Measurements from ENCODE around the gene CIROP. TPM values are rescaled to one million over a fixed set of nuclear protein-coding genes. Genes with fewer than 3 reads are reported as not detected.

The CIROP gene
- total and polyA plus RNA-seq, 9 of the 15 experiments (the other 6 are each of a cell fraction or from before 2014, with no cell fraction given): not detected

DNA sequence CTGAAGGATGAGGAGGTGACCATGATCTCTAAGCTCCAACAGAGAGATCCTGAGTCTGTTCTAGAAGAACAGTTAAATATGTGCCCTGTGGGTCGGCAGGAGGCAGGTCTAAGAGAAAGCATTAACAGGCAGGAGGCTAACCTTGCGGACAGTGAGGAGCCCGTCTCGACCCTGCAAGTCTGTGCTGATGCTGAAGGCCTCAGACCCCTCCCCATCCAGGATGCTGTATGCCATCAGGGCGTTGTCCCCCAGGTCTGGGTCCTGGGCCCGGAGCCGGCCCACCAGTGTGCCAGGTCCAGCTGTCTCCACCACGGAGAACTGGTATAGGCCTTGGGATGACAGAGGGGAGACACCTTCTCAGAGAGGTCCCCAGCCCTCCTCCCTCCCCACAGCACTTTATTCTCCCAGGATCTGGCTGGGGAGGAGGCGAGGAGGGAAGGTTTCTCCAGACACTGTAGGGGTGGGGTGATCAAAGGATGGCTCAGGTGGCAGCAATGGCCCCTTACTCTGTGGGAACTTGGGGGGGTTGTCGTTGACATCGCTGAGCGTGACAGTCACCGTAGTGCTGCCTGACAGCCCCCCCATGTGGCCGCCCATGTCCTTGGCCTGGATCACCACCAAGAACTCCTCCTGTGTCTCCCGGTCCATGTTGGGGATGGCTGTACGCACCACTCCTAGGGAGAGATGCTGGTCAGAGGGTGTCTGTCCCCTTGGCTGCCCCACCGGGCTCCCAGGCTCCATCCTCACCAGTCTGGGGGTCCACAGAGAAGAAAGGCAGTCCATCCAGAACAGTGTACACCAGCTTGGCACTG, 50.6 kb downstream of the CIROP start (continued):
- TF ChIP-seq IRF2 (CRISPR knock-in tag; IDR thresholded peaks at IDR 0.05): no peak
- TF ChIP-seq RAD21 (CRISPR knock-in tag; conservative IDR thresholded peaks at IDR 0.05 in 1 of 2, IDR thresholded peaks at IDR 0.05 in 1 of 2): peak; percentile 65 to 90

DNA sequence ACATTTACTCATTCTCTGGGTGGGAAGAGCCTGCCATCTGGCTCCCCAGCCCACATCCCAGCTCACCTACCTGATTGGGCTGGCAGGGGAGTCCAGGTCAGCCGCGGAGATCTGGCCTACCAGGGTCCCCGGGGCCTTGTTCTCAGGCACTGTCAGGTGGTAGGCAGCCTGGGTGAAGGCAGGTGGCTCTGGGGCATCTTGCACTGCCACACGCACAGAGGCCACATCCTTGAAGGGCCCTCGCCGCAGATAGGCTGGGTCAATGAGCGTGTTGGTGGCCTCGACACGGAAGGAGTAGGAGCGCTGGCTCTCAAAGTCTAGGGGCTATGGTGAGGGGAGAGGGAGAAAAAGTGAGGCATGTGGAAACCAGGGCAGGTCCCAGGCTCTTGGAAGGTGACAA, 51.4 kb downstream of the CIROP start:
- H3K4me3 ChIP-seq: no peak overlapping the region
- peaks cover 11 to 46% of the 10 kb centered on the region in 2 experiments for H3K4me1 ChIP-seq (replicated peaks in 1 of 2; ENCODE audit: control insufficient read depth in 2 of 2, insufficient read depth in 2 of 2, low read length in 2 of 2)
- POLR2A ChIA-PET: interaction anchor here (1.7 kb wide), 1 partner anchor 47 kb away, joined by 9 read pairs; no protein-coding TSS in a partner anchor
- peaks cover 5% of the 10 kb centered on the region; the same call in 1 of the 3 replicates for H3K36me3 ChIP-seq (ENCODE audit: control insufficient read depth, insufficient read depth, low read length)
- intact Hi-C loops (cut with micrococcal nuclease) (no loop called here), in situ Hi-C loops (cut with MboI) (loop anchor here (5.0 kb wide), 1 partner anchor 76 kb away; no protein-coding TSS in a partner anchor)
- no peaks in the 10 kb centered on the region for H3K9me1 ChIP-seq (ENCODE audit: control insufficient read depth, insufficient read depth, low read length)
- no peaks in the 10 kb centered on the region for H3K9me3 ChIP-seq (replicated peaks; ENCODE audit: control insufficient read depth, insufficient read depth, low read depth, low read length)
- H3K9ac ChIP-seq (ENCODE audit: insufficient read depth in 1 of 2, low read depth in 2 of 2, low read length in 2 of 2): peak overlapping the region in 1 of 2 experiments; percentile 46; a peak in 1 of 4 replicates
- H3K79me2 ChIP-seq (ENCODE audit: control insufficient read depth, insufficient read depth, low read length): no peaks in the 10 kb centered on the region; the same call in 2 of the 3 replicates
- CTCF ChIA-PET (ENCODE audit: low intra/inter-chr PET ratio): interaction anchor here (0.9 to 9.2 kb wide), 3 partner anchors 58 to 70 kb away, joined by 3 to 141 read pairs (median 45); no protein-coding TSS in a partner anchor
- H2AFZ ChIP-seq (ENCODE audit: low read depth, low read length): no peak overlapping the region
- no peaks in the 10 kb centered on the region for H3K27me3 ChIP-seq (ENCODE audit: control insufficient read depth in 2 of 2, insufficient read depth in 2 of 2, low read length in 2 of 2)
- H3K4me2 ChIP-seq (ENCODE audit: insufficient read depth, low read length): no peak overlapping the region
- no peak overlapping the region for H3K27ac ChIP-seq (ENCODE audit: extremely low read depth, low read depth, low read length)
- no peak for ATAC-seq
- WGBS (ENCODE audit: insufficient coverage, low coverage, missing lambda C conversion rate): 88% methylated on average over 8 of the region's 10 CpGs
- FAIRE-seq: no peak
- BruUV-seq (replicated peaks): no TSS peak
- DNase-seq (ENCODE audit: extremely low read depth in 1 of 4, low spot score in 3 of 4): no peak
- H4K20me1 ChIP-seq (replicated peaks; ENCODE audit: control insufficient read depth, insufficient read depth, low read length): 0 out of 2 replicates have a peak, but pooled peaks cover 2% of the 10 kb centered on the region
- TF ChIP-seq HEY1 (CRISPR knock-in tag; IDR thresholded peaks at IDR 0.05; ENCODE audit: borderline replicate concordance) (no peak), CREBBP (IDR thresholded peaks at IDR 0.05; ENCODE audit: low read depth, low read length) (no peak), ZNF217 (CRISPR knock-in tag; IDR thresholded peaks at IDR 0.05) (no peak), DPF2 (IDR thresholded peaks at IDR 0.05) (no peak), HSF4 (CRISPR knock-in tag; IDR thresholded peaks at IDR 0.05; ENCODE audit: borderline replicate concordance) (no peak), ESRRB (CRISPR knock-in tag; IDR thresholded peaks at IDR 0.05; ENCODE audit: borderline replicate concordance) (no peak), ARID1B (IDR thresholded peaks at IDR 0.05) (no peak), GATA2 (CRISPR knock-in tag; IDR thresholded peaks at IDR 0.05) (no peak), SNRNP70 (optimal IDR thresholded peaks at IDR 0.05; ENCODE audit: low read depth, low read length) (no peak), NUFIP1 (IDR thresholded peaks at IDR 0.05; ENCODE audit: partially characterized antibody) (no peak), PYGO2 (tag; IDR thresholded peaks at IDR 0.05) (no peak), KLF13 (tag; IDR thresholded peaks at IDR 0.05; ENCODE audit: borderline replicate concordance, low read depth) (no peak), NCOA4 (IDR thresholded peaks at IDR 0.05; ENCODE audit: partially characterized antibody) (no peak)
- TF ChIP-seq, protein P1, sequence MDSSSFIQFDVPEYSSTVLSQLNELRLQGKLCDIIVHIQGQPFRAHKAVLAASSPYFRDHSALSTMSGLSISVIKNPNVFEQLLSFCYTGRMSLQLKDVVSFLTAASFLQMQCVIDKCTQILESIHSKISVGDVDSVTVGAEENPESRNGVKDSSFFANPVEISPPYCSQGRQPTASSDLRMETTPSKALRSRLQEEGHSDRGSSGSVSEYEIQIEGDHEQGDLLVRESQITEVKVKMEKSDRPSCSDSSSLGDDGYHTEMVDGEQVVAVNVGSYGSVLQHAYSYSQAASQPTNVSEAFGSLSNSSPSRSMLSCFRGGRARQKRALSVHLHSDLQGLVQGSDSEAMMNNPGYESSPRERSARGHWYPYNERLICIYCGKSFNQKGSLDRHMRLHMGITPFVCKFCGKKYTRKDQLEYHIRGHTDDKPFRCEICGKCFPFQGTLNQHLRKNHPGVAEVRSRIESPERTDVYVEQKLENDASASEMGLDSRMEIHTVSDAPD (CRISPR knock-in tag; IDR thresholded peaks at IDR 0.05): no peak
- TF ChIP-seq, protein P2, sequence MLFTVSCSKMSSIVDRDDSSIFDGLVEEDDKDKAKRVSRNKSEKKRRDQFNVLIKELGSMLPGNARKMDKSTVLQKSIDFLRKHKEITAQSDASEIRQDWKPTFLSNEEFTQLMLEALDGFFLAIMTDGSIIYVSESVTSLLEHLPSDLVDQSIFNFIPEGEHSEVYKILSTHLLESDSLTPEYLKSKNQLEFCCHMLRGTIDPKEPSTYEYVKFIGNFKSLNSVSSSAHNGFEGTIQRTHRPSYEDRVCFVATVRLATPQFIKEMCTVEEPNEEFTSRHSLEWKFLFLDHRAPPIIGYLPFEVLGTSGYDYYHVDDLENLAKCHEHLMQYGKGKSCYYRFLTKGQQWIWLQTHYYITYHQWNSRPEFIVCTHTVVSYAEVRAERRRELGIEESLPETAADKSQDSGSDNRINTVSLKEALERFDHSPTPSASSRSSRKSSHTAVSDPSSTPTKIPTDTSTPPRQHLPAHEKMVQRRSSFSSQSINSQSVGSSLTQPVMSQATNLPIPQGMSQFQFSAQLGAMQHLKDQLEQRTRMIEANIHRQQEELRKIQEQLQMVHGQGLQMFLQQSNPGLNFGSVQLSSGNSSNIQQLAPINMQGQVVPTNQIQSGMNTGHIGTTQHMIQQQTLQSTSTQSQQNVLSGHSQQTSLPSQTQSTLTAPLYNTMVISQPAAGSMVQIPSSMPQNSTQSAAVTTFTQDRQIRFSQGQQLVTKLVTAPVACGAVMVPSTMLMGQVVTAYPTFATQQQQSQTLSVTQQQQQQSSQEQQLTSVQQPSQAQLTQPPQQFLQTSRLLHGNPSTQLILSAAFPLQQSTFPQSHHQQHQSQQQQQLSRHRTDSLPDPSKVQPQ (CRISPR knock-in tag; IDR thresholded peaks at IDR 0.05; ENCODE audit: borderline replicate concordance): no peak

Data from K562 (cell line).